ENCODE measurements around the gene TTC34. TPM values are rescaled to one million over a fixed set of nuclear protein-coding genes. Genes with fewer than 3 reads are reported as not detected.

Gene TTC34
- total and polyA plus RNA-seq, 10 of the 15 experiments (the other 5 are each of a cell fraction or from before 2014, with no cell fraction given), result 0.03 to 0.49 (median 0.05) TPM; not detected in 2

- ChIA-PET CTCF (no interaction called here), SMC1A (ENCODE audit: uncharacterized antibody, unreplicated experiment) (no interaction called here), RAD21 (ENCODE audit: unreplicated experiment) (no interaction called here), POLR2A (no interaction called here)
- no peak overlapping the region for H3K4me2 ChIP-seq (ENCODE audit: control insufficient read depth, insufficient read depth)
- H3K4me1 ChIP-seq (ENCODE audit: control insufficient read depth, insufficient read depth, low read length), result no peaks in the 10 kb centered on the region
- 73% methylated on average over 14 of the region's 17 CpGs for WGBS (ENCODE audit: insufficient coverage, insufficient replicate concordance, low lambda C conversion rate, missing lambda C conversion rate)
- DNase-seq (ENCODE audit: low read depth, low spot score), result no peak
- no peaks in the 10 kb centered on the region for H4K20me1 ChIP-seq (ENCODE audit: control insufficient read depth, insufficient read depth)
- no peaks in the 10 kb centered on the region for H3K79me2 ChIP-seq (ENCODE audit: control insufficient read depth, insufficient read depth, low read length)
- no TSS peak for BruUV-seq (replicated peaks)
- H3K4me3 ChIP-seq, result no peak overlapping the region
- TF ChIP-seq HDAC2 (IDR thresholded peaks at IDR 0.05) (no peak), MEF2A (IDR thresholded peaks at IDR 0.05; ENCODE audit: insufficient read depth, low read depth, low read length) (no peak), KLF5 (IDR thresholded peaks at IDR 0.05; ENCODE audit: partially characterized antibody) (no peak)
- TF ChIP-seq, protein P1, sequence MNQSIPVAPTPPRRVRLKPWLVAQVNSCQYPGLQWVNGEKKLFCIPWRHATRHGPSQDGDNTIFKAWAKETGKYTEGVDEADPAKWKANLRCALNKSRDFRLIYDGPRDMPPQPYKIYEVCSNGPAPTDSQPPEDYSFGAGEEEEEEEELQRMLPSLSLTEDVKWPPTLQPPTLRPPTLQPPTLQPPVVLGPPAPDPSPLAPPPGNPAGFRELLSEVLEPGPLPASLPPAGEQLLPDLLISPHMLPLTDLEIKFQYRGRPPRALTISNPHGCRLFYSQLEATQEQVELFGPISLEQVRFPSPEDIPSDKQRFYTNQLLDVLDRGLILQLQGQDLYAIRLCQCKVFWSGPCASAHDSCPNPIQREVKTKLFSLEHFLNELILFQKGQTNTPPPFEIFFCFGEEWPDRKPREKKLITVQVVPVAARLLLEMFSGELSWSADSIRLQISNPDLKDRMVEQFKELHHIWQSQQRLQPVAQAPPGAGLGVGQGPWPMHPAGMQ (IDR thresholded peaks at IDR 0.05; ENCODE audit: borderline replicate concordance), result no peak
- no peaks in the 10 kb centered on the region for H3K36me3 ChIP-seq (ENCODE audit: control insufficient read depth in 2 of 2, insufficient read depth in 2 of 2, low read length in 1 of 2)
- intact Hi-C loops (cut with micrococcal nuclease; ENCODE audit: unreplicated experiment), result no loop called here
- ATAC-seq, result no peak
- in situ Hi-C loops (cut with MboI), result loop anchor here (25.0 kb wide), 1 partner anchor 122 kb away; no protein-coding TSS in a partner anchor
- H3K27ac ChIP-seq (ENCODE audit: control insufficient read depth, insufficient read depth), result no peak overlapping the region
- no peaks in the 10 kb centered on the region; the same call in 2 of the 3 replicates for H3K9me3 ChIP-seq (replicated peaks; ENCODE audit: control insufficient read depth, insufficient read depth, low read length)
- no peak overlapping the region for H2AFZ ChIP-seq (ENCODE audit: control insufficient read depth, low read depth, low read length)
- no peaks in the 10 kb centered on the region for H3K27me3 ChIP-seq (replicated peaks in 1 of 2; ENCODE audit: control insufficient read depth in 2 of 2, insufficient read depth in 2 of 2, low read length in 1 of 2)
- FAIRE-seq, result no peak
- H3K9ac ChIP-seq (ENCODE audit: control insufficient read depth, insufficient read depth, low read length), result no peak overlapping the region
Measured at GRCh38 chr1:2809656-2810055, 8.2 kb upstream of the TTC34 start.

DNA sequence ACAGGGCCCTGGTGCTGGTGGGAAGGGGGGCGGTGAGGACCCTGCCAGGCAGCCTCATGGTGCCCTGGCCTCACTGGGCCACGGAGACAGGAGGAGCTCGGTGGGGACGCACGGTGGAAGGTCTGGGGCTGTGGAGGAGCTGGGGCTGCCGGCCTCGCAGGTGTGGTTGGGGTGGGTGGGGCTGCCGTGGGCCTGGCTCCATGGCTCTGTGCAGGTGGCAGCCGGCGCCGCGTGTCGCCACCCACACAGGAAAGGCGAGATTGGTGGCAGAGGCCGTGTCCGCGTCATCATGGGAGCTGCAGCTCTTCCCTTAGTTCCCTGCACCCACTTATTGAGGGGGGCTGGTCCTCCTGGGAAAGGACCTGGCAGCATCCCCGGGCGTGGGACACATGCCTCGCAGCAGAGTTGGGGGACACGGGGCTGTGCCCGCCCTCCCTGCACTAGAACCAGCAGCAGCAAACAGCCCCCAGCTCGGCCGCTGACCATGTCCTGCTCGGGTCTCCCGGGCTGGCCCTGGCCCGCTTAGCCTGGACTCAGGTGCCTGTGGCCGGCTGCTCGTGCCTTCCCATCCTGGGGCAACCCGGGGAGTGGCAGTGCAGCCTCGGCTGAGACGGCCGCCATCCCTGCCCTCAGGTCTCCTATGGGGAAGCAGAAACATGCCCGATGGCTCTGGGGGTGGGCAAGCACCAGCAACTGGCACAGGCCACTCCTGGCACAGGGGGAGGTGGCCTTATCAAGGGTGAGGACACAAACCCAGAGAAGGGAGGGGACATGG, 7.5 kb upstream of the TTC34 start:
- FAIRE-seq (no peak), ATAC-seq (no peak), DNase-seq (ENCODE audit: low read depth, low spot score) (no peak)
- ChIA-PET POLR2A (no interaction called here), SMC1A (ENCODE audit: uncharacterized antibody, unreplicated experiment) (no interaction called here), RAD21 (ENCODE audit: unreplicated experiment) (no interaction called here), CTCF (no interaction called here)
- Histone ChIP-seq H3K9me3 (replicated peaks; ENCODE audit: control insufficient read depth, insufficient read depth, low read length) (no peaks in the 10 kb centered on the region; the same call in 2 of the 3 replicates), H2AFZ (ENCODE audit: control insufficient read depth, low read depth, low read length) (no peak overlapping the region), H3K4me2 (ENCODE audit: control insufficient read depth, insufficient read depth) (no peak overlapping the region), H3K36me3 (ENCODE audit: control insufficient read depth in 2 of 2, insufficient read depth in 2 of 2, low read length in 1 of 2) (no peaks in the 10 kb centered on the region), H3K4me1 (ENCODE audit: control insufficient read depth, insufficient read depth, low read length) (no peaks in the 10 kb centered on the region), H4K20me1 (ENCODE audit: control insufficient read depth, insufficient read depth) (no peaks in the 10 kb centered on the region), H3K27me3 (replicated peaks in 1 of 2; ENCODE audit: control insufficient read depth in 2 of 2, insufficient read depth in 2 of 2, low read length in 1 of 2) (no peaks in the 10 kb centered on the region), H3K9ac (ENCODE audit: control insufficient read depth, insufficient read depth, low read length) (no peak overlapping the region), H3K79me2 (ENCODE audit: control insufficient read depth, insufficient read depth, low read length) (no peaks in the 10 kb centered on the region), H3K27ac (ENCODE audit: control insufficient read depth, insufficient read depth) (no peak overlapping the region), H3K4me3 (no peak overlapping the region)
- BruUV-seq (replicated peaks), result no TSS peak
- in situ Hi-C loops (cut with MboI) (loop anchor here (25.0 kb wide), 1 partner anchor 122 kb away; no protein-coding TSS in a partner anchor), intact Hi-C loops (cut with micrococcal nuclease; ENCODE audit: unreplicated experiment) (no loop called here)
- WGBS (ENCODE audit: insufficient coverage, insufficient replicate concordance, low lambda C conversion rate, missing lambda C conversion rate), result 60% methylated on average over 28 of the region's 34 CpGs
- TF ChIP-seq SMARCA5 (IDR thresholded peaks at IDR 0.05), result no peak
- TF ChIP-seq, protein P2, sequence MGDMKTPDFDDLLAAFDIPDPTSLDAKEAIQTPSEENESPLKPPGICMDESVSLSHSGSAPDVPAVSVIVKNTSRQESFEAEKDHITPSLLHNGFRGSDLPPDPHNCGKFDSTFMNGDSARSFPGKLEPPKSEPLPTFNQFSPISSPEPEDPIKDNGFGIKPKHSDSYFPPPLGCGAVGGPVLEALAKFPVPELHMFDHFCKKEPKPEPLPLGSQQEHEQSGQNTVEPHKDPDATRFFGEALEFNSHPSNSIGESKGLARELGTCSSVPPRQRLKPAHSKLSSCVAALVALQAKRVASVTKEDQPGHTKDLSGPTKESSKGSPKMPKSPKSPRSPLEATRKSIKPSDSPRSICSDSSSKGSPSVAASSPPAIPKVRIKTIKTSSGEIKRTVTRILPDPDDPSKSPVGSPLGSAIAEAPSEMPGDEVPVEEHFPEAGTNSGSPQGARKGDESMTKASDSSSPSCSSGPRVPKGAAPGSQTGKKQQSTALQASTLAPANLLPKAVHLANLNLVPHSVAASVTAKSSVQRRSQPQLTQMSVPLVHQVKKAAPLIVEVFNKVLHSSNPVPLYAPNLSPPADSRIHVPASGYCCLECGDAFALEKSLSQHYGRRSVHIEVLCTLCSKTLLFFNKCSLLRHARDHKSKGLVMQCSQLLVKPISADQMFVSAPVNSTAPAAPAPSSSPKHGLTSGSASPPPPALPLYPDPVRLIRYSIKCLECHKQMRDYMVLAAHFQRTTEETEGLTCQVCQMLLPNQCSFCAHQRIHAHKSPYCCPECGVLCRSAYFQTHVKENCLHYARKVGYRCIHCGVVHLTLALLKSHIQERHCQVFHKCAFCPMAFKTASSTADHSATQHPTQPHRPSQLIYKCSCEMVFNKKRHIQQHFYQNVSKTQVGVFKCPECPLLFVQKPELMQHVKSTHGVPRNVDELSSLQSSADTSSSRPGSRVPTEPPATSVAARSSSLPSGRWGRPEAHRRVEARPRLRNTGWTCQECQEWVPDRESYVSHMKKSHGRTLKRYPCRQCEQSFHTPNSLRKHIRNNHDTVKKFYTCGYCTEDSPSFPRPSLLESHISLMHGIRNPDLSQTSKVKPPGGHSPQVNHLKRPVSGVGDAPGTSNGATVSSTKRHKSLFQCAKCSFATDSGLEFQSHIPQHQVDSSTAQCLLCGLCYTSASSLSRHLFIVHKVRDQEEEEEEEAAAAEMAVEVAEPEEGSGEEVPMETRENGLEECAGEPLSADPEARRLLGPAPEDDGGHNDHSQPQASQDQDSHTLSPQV (IDR thresholded peaks at IDR 0.05), result no peak
- no peak for TF ChIP-seq KAT2A (conservative IDR thresholded peaks at IDR 0.05; ENCODE audit: control insufficient read depth, low read depth, low read length)
- no peak for TF ChIP-seq HDGF (IDR thresholded peaks at IDR 0.05)

Data from GM12878 (cell line).